Measurements from ENCODE around the gene PCDHGC3. TPM values are rescaled to one million over a fixed set of nuclear protein-coding genes. Genes with fewer than 3 reads are reported as not detected.
A peak's percentile ranks its signal among the peaks of the same experiment; 100 is the strongest.

Gene PCDHGC3
- total RNA-seq, 2 experiments from 2014 or later = 27.2 to 59.7 TPM

DNA sequence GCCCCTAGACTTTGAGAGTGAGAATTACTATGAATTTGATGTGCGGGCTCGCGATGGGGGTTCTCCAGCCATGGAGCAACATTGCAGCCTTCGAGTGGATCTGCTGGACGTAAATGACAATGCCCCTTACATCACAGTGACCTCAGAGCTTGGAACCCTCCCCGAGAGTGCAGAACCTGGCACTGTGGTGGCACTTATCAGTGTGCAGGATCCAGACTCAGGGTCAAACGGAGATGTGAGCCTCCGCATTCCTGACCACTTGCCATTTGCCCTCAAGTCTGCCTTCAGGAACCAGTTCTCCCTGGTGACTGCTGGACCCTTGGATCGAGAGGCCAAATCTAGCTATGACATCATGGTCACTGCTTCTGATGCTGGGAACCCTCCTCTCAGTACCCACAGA is 10.3 kb downstream of the PCDHGC3 start:
- H3K9me3 ChIP-seq (ENCODE audit: low read length) = no peaks in the 10 kb centered on the region
- 0 out of 2 replicates have a peak overlapping the region, but pooled peaks have one; percentile 70 for H3K4me2 ChIP-seq (ENCODE audit: low read length)
- DNase-seq (ENCODE audit: low spot score) = no peak
- intact Hi-C loops (cut with micrococcal nuclease; ENCODE audit: unreplicated experiment) = no loop called here
- POLR2A ChIA-PET = interaction anchor here (1.2 to 8.2 kb wide), 2 partner anchors 19 to 46 kb away, joined by 3 to 109 read pairs; no protein-coding TSS in a partner anchor
- H4K20me1 ChIP-seq (ENCODE audit: insufficient read depth, low read length) = 0 out of 2 replicates have a peak, but pooled peaks cover 6% of the 10 kb centered on the region
- CTCF ChIA-PET (ENCODE audit: unreplicated experiment) = interaction anchor here (1.3 kb wide), 1 partner anchor 10 kb away, joined by 4 read pairs; the partner anchor contains the start of gene PCDHGC3
- BruUV-seq (replicated peaks) = no TSS peak
- H3K79me2 ChIP-seq (ENCODE audit: insufficient read depth, low read depth, low read length) = peaks cover 40% of the 10 kb centered on the region
- peaks cover 64% of the 10 kb centered on the region for H3K36me3 ChIP-seq (ENCODE audit: insufficient read depth, low read length)
- no peak overlapping the region for H3K27ac ChIP-seq (ENCODE audit: low read depth, low read length, poor library complexity, severe bottlenecking)
- no peak overlapping the region for H3K4me3 ChIP-seq (ENCODE audit: low read depth, low read length, poor library complexity, severe bottlenecking)
- H3K4me1 ChIP-seq (ENCODE audit: insufficient read depth, low read length, poor library complexity, severe bottlenecking) = peaks cover 51% of the 10 kb centered on the region
- TF ChIP-seq EZH2phosphoT487 (IDR thresholded peaks at IDR 0.05; ENCODE audit: borderline replicate concordance, low read depth, low read length) = no peak
- TF ChIP-seq, protein P1, sequence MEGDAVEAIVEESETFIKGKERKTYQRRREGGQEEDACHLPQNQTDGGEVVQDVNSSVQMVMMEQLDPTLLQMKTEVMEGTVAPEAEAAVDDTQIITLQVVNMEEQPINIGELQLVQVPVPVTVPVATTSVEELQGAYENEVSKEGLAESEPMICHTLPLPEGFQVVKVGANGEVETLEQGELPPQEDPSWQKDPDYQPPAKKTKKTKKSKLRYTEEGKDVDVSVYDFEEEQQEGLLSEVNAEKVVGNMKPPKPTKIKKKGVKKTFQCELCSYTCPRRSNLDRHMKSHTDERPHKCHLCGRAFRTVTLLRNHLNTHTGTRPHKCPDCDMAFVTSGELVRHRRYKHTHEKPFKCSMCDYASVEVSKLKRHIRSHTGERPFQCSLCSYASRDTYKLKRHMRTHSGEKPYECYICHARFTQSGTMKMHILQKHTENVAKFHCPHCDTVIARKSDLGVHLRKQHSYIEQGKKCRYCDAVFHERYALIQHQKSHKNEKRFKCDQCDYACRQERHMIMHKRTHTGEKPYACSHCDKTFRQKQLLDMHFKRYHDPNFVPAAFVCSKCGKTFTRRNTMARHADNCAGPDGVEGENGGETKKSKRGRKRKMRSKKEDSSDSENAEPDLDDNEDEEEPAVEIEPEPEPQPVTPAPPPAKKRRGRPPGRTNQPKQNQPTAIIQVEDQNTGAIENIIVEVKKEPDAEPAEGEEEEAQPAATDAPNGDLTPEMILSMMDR (conservative IDR thresholded peaks at IDR 0.05; ENCODE audit: low read length) = no peak
- no peak overlapping the region for H2AFZ ChIP-seq (ENCODE audit: low read length)
- H3K9me2 ChIP-seq (ENCODE audit: insufficient read depth, low read length) = no peaks in the 10 kb centered on the region

DNA sequence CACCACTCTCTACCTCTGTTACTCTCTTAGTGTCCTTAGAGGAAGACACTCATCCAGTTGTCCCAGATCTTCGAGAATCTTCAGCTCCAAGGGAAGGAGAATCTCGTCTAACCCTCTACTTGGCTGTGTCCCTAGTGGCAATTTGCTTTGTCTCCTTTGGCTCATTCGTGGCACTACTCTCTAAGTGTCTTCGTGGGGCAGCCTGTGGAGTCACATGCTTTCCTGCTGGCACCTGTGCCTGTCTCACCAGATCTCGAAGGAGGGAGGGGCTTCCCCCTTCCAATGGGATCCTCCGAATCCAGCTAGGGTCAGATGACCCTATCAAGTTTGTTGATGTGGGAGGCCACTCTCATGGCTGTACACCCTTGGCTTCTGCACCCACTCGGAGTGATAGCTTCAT is 11.4 kb downstream of the PCDHGC3 start:
- no peak for TF ChIP-seq EZH2phosphoT487 (IDR thresholded peaks at IDR 0.05; ENCODE audit: borderline replicate concordance, low read depth, low read length)
- TF ChIP-seq, protein P1 (conservative IDR thresholded peaks at IDR 0.05; ENCODE audit: low read length) = no peak
- no peak overlapping the region for H3K4me2 ChIP-seq (ENCODE audit: low read length)
- intact Hi-C loops (cut with micrococcal nuclease; ENCODE audit: unreplicated experiment) = no loop called here

More for the DNA sequence above, 11.4 kb downstream of the PCDHGC3 start:
- Histone ChIP-seq H3K79me2 (ENCODE audit: insufficient read depth, low read depth, low read length) (peaks cover 30% of the 10 kb centered on the region), H3K4me3 (ENCODE audit: low read depth, low read length, poor library complexity, severe bottlenecking) (no peak overlapping the region), H4K20me1 (ENCODE audit: insufficient read depth, low read length) (0 out of 2 replicates have a peak, but pooled peaks cover 6% of the 10 kb centered on the region), H3K9me2 (ENCODE audit: insufficient read depth, low read length) (no peaks in the 10 kb centered on the region), H3K4me1 (ENCODE audit: insufficient read depth, low read length, poor library complexity, severe bottlenecking) (peaks cover 42% of the 10 kb centered on the region), H3K9me3 (ENCODE audit: low read length) (no peaks in the 10 kb centered on the region), H2AFZ (ENCODE audit: low read length) (no peak overlapping the region), H3K36me3 (ENCODE audit: insufficient read depth, low read length) (peaks cover 68% of the 10 kb centered on the region), H3K27ac (ENCODE audit: low read depth, low read length, poor library complexity, severe bottlenecking) (no peak overlapping the region)
- ChIA-PET POLR2A (interaction anchor here (8.2 kb wide), 1 partner anchor 18 kb away, joined by 109 read pairs; no protein-coding TSS in a partner anchor), CTCF (ENCODE audit: unreplicated experiment) (no interaction called here)
- no peak for DNase-seq (ENCODE audit: low spot score)
- BruUV-seq (replicated peaks) = no TSS peak
